NCI-H345 treated with DMSO at 0.1 percent for 48 hours (cell line): ENCODE results near the gene CD47.
A peak's percentile ranks its signal among the peaks of the same experiment; 100 is the strongest.

Experiments
- DNase-seq: peaks from one replicate; lab custom pipeline; 2025; ENCODE audit not compliant: unreplicated experiment; lab: John Stamatoyannopoulos, UW

CD47 gene

GRCh38 chr3:108053067-108053466, 37.8 kb downstream of the CD47 start:
- no peak for DNase-seq

DNA sequence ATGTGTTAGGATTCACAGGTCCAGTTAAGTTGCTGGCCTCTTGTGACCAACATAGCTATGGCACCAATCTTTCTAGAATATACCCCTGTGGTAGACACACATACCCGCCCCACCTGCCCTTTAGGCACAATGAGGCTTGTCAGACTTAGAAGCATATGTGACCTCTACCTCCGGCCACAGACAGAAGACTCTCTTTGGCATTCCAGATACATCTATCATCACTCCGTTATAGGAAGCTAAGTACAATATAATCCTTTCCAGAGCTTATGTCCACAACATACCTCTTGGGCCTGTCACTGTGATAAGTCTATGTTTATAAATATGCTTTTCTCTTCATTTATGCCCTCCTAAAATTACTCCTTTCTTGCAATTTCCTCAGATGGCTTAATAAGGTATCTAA, 39.8 kb downstream of the CD47 start:
- no peak for DNase-seq

- DNase-seq: no peak
Measured at GRCh38 chr3:108047987-108048386, 42.8 kb downstream of the CD47 start.

GRCh38 chr3:108046247-108046646, 44.6 kb downstream of the CD47 start:
- DNase-seq: no peak

DNA sequence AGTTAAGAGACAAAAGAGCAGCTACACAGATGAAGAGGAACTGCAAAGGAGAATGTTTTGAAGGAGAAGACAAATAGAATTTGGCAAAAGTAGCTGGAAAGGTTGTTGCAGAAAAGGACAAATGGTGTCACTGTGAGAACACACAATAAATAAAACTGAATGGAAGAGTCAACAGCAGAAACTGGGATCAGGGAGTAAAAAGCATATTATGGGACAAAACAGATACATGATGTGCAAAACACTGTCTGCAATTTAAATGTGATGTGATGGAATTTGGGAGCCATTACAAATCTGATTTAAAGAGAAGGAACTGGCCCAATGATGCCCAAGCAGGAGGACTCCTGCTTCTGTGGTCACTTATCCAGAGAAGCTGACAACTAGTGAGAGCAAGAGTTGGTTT, 46.1 kb downstream of the CD47 start:
- no peak for DNase-seq

GRCh38 chr3:108042300-108042699, 48.5 kb downstream of the CD47 start:
- no peak for DNase-seq

DNA sequence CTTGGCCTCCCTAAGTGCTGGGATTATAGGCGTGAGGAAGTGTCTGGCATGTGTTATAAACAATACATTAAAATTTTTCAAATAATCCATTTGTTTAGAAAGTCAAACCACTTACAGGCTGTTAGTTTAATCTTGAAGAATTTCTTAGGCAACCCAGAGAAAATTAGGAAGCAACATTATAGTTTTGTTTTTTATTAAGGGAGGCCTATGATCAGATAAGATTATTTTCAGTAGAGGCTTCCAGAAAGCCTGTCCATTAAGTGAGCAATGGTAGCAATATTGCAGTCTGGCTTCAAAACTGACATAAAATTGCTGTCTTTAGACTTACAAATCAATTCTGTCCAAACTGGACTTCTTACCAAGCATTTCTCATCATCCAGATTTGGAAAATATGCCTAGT, 49.6 kb downstream of the CD47 start:
- no peak for DNase-seq

DNA sequence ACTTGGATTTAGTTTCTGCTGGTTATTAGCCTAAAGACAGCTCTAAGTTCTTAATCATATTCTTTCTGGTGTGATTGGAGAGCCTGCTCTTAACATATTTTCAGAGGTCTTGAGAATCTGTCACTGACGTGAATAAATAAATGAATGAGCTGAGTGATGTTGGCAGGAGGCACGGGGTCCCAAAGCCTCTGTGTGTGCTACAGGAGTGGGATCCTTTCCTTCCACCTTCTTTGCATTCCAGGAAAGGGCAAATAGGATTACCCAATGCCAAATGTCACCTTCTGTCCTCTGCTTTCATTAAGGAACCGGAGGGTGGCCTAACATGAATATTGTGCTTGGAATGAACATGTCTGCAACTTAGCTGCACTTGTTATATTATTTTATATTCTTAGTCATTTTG, 53.1 kb downstream of the CD47 start:
- DNase-seq: no peak

DNA sequence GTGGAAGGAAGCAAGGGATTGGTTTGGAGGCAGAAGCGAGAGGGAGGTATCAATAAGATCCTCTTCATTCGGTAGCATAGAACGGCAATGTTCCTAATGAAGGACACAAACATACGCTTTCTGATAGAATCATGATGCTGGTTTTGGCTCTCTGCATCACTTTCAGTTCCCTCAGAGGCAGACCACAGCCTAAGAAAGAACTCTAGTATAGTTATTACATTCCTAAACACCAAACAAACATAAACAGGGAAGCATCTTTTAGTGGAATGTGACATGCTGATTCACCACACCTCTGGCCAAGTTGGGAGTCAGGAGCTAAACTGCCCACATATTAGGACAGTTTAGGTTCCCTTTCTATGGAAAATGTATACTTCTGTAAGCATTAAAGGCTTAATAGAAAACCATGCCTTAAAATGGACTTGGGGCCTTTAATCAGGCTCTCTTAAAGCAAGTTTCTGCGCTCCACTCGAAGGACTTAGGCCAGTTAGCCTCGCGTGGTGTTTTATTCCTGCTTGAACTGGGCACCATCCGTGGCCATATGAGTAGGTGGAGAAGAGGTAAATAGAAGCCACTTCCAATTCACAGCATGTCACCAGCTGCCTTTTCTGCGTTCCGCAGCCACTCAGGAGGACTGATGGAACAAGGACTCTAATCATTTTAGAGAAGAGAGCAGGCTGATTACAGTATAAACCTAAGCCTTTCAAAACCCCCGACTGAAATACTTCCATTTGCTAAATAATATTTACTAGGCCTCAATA, 53.7 kb downstream of the CD47 start:
- DNase-seq: no peak

- DNase-seq: no peak
Measured at GRCh38 chr3:108036401-108036800, 54.4 kb downstream of the CD47 start.

GRCh38 chr3:108035751-108036150, 55.1 kb downstream of the CD47 start:
- DNase-seq: no peak

DNA sequence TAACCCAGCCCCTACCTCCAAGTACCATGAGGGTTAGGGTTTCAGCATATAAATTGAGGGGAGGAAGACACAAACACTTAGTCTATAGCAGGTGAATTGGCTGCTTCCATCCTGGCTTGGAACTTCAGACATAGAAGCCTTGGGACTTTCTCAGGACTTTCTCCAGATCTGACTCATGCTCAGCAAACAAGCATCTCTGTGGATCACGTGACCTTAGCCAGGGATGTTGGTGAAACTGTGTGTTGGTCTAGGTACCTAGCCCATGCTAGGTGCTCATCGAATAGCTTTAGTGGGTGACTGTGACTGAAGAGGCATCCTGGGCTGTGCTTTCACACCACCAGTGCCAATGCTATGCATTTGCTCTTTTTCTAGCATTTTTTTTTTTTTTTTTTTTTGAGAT, 58.9 kb downstream of the CD47 start:
- DNase-seq: no peak

GRCh38 chr3:108030960-108031359, 59.9 kb downstream of the CD47 start:
- DNase-seq: no peak

DNA sequence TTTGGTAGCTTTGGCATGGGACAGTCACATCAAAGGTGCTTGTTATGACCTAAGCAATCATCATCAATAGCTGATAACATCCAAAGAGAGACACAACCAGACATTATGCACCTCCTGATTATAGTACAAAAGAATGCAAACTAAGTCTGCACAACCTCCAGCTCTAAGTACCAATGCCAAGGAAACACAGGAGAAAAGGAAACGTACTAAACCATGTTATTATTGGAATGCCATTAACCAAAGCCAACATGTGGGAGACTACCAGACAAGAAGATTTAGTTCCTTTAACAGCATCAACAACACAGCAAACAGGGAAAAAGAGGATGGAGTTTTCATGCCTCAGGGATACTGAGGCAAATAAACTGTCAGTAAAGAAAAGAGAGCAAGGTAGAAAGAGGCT, 61.4 kb downstream of the CD47 start:
- no peak for DNase-seq

DNA sequence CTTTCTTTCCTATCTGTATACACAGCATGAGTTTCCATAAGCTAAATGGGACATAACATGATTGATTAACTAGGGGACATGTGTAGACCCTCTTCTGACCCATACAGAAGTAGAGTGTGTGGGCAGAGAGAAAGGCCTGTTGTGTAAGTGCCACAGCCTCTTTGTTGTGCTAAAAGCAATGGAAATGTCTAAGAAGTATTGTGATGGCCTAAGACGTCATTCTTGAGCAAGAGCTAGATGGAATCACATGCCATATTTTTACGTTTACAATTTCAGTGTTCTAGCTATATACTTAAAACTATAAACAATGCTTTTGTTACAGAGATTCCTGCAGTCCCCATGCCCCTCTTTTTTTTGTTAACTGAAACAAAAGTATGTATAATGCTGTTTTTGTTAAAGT, 61.9 kb downstream of the CD47 start:
- no peak for DNase-seq

- no peak for DNase-seq
Measured at GRCh38 chr3:108025177-108025576, 65.7 kb downstream of the CD47 start.

DNA sequence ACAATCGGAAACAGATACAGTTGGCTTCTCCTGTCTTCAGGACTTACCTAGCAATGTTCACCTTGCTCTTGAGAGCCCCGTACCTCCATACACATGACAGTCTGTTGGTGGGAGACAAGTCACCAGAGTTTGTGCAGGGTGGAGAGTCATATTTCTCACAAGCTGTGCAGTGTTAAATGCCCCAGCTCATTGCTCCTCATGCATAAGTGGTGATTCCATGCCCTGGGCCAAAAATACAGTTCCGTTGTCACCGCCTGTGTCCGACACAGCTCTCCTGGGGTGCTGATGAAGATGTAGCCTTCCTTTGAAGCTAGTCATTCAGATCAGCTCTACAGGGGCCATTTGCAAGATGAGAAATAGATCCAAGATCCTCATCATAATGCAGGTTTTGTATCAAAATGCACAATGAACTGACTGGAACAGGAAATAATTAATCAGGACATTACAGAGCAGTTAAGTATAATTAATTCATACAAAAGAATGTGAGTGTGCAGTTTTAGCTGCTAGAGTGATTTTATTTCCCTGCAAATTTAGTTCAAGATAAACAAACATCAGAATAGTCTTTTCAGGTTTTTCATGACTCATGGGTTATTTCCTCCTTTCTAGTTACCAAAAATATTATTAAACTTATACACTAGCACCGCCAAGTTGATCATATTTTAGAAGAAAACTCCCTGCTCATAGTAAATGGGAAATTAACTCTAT, 66.5 kb downstream of the CD47 start:
- DNase-seq: no peak

- peak; percentile 22 for DNase-seq
Measured at GRCh38 chr3:108022256-108023150, 68.3 kb downstream of the CD47 start.

- DNase-seq: no peak
Measured at GRCh38 chr3:108021533-108021932, 69.3 kb downstream of the CD47 start.

DNA sequence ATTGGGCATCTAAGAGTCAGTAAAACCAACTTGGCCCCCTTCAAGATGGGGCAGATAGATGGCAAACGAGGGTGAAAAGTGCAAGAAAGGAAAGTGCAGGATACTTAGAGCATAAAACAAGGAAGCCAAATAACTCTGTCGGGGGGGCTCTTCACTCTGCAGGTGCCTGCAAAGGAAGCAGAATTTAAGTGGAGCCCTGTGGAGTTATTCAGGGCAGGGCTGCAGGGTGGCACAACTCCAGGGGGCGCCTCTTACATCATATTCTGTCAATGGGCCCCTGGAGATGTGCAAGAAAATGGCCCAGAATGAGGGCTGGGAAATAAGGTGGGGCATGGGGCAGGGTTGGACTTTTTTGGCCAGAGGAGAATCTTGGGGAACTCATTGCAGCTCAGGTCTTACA, 69.7 kb downstream of the CD47 start:
- DNase-seq: peak; percentile 23

DNA sequence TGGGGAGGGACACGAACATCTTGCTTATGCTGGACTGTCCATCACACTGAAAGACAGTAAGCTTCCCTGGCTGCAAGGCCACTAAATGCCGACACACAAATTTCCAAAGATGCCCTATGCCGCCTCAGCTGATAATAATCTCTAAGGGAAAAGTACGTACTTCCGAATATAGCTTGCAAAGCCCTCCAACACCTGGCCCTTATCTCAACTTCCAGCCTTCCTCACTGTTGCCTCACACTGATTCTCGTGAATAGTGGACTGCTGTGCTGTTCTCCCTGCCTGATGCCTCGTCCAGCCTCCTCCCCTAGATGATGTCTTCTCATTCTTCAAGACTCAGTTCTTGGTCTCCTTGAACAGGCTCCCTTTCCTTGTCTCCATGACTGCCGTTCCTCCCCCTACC, 72.3 kb downstream of the CD47 start:
- no peak for DNase-seq

- DNase-seq: no peak
Measured at GRCh38 chr3:108017587-108017986, 73.2 kb downstream of the CD47 start.
